Erythroblast (primary cell): ENCODE measurements around the gene MYBPC3.

Experiments
- GATA1 ChIP-seq: IDR thresholded peaks from 2 replicates; pipeline ENCODE4 v1.6.1; 2011; ENCODE audit warnings: low read depth, mild to moderate bottlenecking, control low read depth, low read length, moderate library complexity
- POLR2A ChIP-seq: IDR thresholded peaks from 2 replicates; pipeline ENCODE4 v1.6.1; 2011; ENCODE audit warnings: mild to moderate bottlenecking, low read length

DNA sequence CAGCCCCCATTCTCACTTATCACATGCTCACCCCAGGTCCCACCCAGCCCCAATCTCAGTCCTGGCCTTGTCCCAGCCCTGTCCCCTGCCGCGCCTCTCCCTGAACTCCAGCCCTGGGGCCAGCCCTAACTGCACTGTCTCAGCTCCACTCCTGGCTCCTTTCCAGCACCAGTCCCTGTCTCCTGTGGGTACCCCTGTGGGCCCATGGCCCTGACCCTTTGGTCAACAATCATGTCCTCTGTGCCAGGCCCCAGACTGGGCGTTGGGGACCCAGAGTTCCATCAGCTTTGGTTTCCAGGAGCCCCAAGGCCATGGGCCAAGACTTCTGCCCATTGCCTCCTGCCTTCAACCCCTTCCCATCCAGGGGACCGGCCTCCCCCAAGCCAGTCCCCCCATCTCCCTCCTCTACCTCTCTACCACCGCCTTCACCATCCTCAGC, 25.1 kb upstream of the MYBPC3 start:
- TF ChIP-seq POLR2A = no peak
- no peak for TF ChIP-seq GATA1
